K562 (cell line): ENCODE measurements around the gene PLK5. TPM values are rescaled to one million over a fixed set of nuclear protein-coding genes. Genes with fewer than 3 reads are reported as not detected.
A peak's percentile ranks its signal among the peaks of the same experiment; 100 is the strongest.

ENCODE experiments used
- CBX3 ChIP-seq, 2 experiments: IDR thresholded peaks; 1 replicate in 1 of 2; 2 replicates in 1 of 2; pipeline ENCODE4 v1.6.1; 2012; ENCODE audit warnings: inconsistent platforms in 2 of 2, low read length in 2 of 2, borderline replicate concordance in 1 of 2, control low read depth in 1 of 2
- HBP1 ChIP-seq: fragments of 450-650 bp; formaldehyde crosslinking; IDR thresholded peaks from 2 replicates; pipeline ENCODE4 v1.4.0; 2022; ENCODE audit warnings: missing genetic modification characterization
- HIVEP1 ChIP-seq: fragments of 250-450 bp; sonication (Bioruptor Pico); IDR thresholded peaks from 2 replicates; pipeline ENCODE4 v1.4.0; 2020; ENCODE audit warnings: mild to moderate bottlenecking
- IRF1 ChIP-seq: sonication (generic); formaldehyde crosslinking; IDR thresholded peaks from 2 replicates; pipeline ENCODE4 v1.8.0; 2022; ENCODE audit warnings: missing genetic modification reagents, mild to moderate bottlenecking, borderline replicate concordance
- NCOA6 ChIP-seq: fragments of 450-650 bp; IDR thresholded peaks from 2 replicates; pipeline ENCODE4 v1.6.1; 2017; ENCODE audit warnings: mild to moderate bottlenecking
- SMAD1 ChIP-seq: fragments of 150-350 bp; IDR thresholded peaks from 2 replicates; pipeline ENCODE4 v1.6.1; 2014; ENCODE audit warnings: low read length, low read depth; ENCODE audit not compliant: partially characterized antibody
- SMARCA4 ChIP-seq: fragments of 450-650 bp; IDR thresholded peaks from 2 replicates; pipeline ENCODE4 v1.6.1; 2016
- ZBTB11 ChIP-seq, 3 experiments: fragments of 200-800 bp in 1 of 3; fragments of 250-450 bp in 1 of 3; fragments of 450-650 bp in 1 of 3; sonication (Bioruptor Pico) in 1 of 3; sonication (Bioruptor generic) in 1 of 3; formaldehyde crosslinking in 1 of 3; IDR thresholded peaks; 2 replicates each; pipeline versions ENCODE4 v1.6.1 to v1.8.0; 2016 to 2022; ENCODE audit warnings: mild to moderate bottlenecking in 2 of 3, missing genetic modification characterization in 2 of 3, missing compliant biosample characterization in 1 of 3, moderate library complexity in 1 of 3
- ZMIZ1 ChIP-seq, 2 experiments: fragments of 150-350 bp in 1 of 2; IDR thresholded peaks; 2 replicates each; pipeline ENCODE4 v1.6.1; 2012 to 2016; ENCODE audit warnings: low read depth in 2 of 2, low read length in 2 of 2, mild to moderate bottlenecking in 1 of 2, moderate library complexity in 1 of 2
- ZNF717 ChIP-seq: fragments of 250-450 bp; sonication (Bioruptor Pico); IDR thresholded peaks from 2 replicates; pipeline ENCODE4 v1.5.0; 2021
- ZNF75A ChIP-seq: fragments of 450-650 bp; formaldehyde crosslinking; IDR thresholded peaks from 2 replicates; pipeline ENCODE4 v1.4.0; 2020; ENCODE audit warnings: mild to moderate bottlenecking
- polyA plus RNA-seq, 8 experiments: library from polyadenylated mRNA; depleted of rRNA in 4 of 8; stranded (reverse) in 5 of 8; unstranded in 3 of 8; fragments of >200 nt; fragmentation: Nextera tagmentation in 2 of 8; fragmentation: Illumina TruSeq in 1 of 8; extraction: Ambion mirVana in 2 of 8; extraction: Trizol in 1 of 8; gene quantifications; 2 replicates each; pipeline versions ENCODE4 v1.2.1 to v1.2.3, GENCODE V29; 2011 to 2014; ENCODE audit warnings: inconsistent platforms in 1 of 8, missing spikeins in 1 of 8
- total RNA-seq, 7 experiments: library from RNA; depleted of rRNA in 6 of 7; stranded (reverse); fragments of >200 nt in 6 of 7; fragmentation: Illumina TruSeq in 2 of 7; extraction: Trizol in 2 of 7; gene quantifications; 2 replicates each; pipeline versions ENCODE4 v1.2.1 to v1.2.3, GENCODE V29; 2011 to 2021; ENCODE audit warnings: low replicate concordance in 1 of 7
- TF ChIP-seq, protein P1 (sequence below): sonication (generic); formaldehyde crosslinking; IDR thresholded peaks from 2 replicates; pipeline ENCODE4 v1.8.0; 2023; ENCODE audit warnings: mild to moderate bottlenecking, missing genetic modification reagents
- TF ChIP-seq, protein P2 (sequence below): fragments of 200-400 bp; formaldehyde crosslinking; IDR thresholded peaks from 2 replicates; pipeline ENCODE4 v1.6.1; 2017; ENCODE audit warnings: mild to moderate bottlenecking, low read depth, low read length, moderate library complexity

PLK5 gene
- total and polyA plus RNA-seq, 9 of the 15 experiments (the other 6 are each of a cell fraction or from before 2014, with no cell fraction given): 0.04 to 0.23 (median 0.11) TPM; not detected in 5

DNA sequence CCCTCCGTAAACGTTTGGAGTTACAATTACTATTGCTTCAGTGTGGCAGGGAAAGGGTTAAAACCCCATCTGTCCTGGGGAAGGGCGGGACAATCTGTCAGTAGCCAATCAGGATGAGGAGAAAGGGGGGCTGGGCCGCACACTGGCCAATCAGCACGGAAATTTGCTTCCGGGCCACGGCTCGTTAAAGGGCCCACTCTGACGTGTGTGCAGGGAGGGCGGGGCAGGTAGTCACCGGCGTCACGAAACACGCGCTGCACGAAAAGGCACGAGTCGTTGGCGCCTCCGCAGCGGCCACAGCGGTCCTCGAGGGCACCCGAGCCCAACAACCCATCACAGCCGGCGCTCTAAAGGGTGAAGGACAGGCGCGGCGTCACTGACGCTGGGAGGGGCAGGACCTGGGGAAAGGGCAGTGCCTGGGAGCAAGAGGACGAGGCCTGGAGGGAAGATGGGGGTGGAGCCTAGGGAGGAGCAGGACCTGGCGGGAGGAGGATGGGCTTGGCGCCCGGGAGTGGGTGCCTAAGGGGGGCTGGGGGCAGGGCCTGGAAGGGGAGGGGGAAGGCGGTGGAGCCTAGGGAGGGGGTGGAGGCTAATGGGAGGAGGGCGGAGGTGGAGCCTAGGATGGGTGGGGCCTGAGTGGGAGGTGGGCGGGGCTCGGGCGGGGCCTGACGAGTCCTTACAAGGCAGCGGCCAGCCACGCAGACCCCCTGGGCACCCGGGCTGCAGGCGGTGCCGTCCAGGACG, 15.9 kb upstream of the PLK5 start (continued):
- TF ChIP-seq ZMIZ1 (IDR thresholded peaks at IDR 0.05; ENCODE audit: low read depth in 2 of 2, low read length in 2 of 2) (no peak), ZNF75A (CRISPR knock-in tag) (no peak), ZNF717 (no peak), NCOA6 (no peak), HIVEP1 (CRISPR knock-in tag) (no peak), ZBTB11 (CRISPR knock-in tag; IDR thresholded peaks at IDR 0.05) (0 out of 6 replicates have a peak, but pooled peaks of 1 of the 3 experiments have one; percentile 62), SMAD1 (no peak), CBX3 (IDR thresholded peaks at IDR 0.05; ENCODE audit: borderline replicate concordance in 1 of 2, low read length in 2 of 2) (peak in 1 of 2 experiments; percentile 72; a peak in 1 of 3 replicates), SMARCA4 (no peak), IRF1 (CRISPR knock-in tag) (no peak), HBP1 (0 out of 2 replicates have a peak, but pooled peaks have one; percentile 49)
- TF ChIP-seq, protein P1, sequence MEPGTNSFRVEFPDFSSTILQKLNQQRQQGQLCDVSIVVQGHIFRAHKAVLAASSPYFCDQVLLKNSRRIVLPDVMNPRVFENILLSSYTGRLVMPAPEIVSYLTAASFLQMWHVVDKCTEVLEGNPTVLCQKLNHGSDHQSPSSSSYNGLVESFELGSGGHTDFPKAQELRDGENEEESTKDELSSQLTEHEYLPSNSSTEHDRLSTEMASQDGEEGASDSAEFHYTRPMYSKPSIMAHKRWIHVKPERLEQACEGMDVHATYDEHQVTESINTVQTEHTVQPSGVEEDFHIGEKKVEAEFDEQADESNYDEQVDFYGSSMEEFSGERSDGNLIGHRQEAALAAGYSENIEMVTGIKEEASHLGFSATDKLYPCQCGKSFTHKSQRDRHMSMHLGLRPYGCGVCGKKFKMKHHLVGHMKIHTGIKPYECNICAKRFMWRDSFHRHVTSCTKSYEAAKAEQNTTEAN (CRISPR knock-in tag): no peak
- TF ChIP-seq, protein P2, sequence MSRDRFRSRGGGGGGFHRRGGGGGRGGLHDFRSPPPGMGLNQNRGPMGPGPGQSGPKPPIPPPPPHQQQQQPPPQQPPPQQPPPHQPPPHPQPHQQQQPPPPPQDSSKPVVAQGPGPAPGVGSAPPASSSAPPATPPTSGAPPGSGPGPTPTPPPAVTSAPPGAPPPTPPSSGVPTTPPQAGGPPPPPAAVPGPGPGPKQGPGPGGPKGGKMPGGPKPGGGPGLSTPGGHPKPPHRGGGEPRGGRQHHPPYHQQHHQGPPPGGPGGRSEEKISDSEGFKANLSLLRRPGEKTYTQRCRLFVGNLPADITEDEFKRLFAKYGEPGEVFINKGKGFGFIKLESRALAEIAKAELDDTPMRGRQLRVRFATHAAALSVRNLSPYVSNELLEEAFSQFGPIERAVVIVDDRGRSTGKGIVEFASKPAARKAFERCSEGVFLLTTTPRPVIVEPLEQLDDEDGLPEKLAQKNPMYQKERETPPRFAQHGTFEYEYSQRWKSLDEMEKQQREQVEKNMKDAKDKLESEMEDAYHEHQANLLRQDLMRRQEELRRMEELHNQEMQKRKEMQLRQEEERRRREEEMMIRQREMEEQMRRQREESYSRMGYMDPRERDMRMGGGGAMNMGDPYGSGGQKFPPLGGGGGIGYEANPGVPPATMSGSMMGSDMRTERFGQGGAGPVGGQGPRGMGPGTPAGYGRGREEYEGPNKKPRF: no peak
